Measurements from ENCODE around the gene BCS1L. TPM values are rescaled to one million over a fixed set of nuclear protein-coding genes. Genes with fewer than 3 reads are reported as not detected.

BCS1L gene
- polyA plus RNA-seq, 1 donor, result 32.9 TPM

Other genes starting within 250 kb of the BCS1L start
- not detected for gene VIL1, start 240.6 kb upstream of the BCS1L start, polyA plus RNA-seq (ENCODE audit: insufficient read length)
- gene USP37, start 91.3 kb upstream of the BCS1L start, polyA plus RNA-seq (ENCODE audit: insufficient read length), result 10.5 TPM
- 37.3 TPM for gene CNOT9, start 90.8 kb upstream of the BCS1L start, polyA plus RNA-seq (ENCODE audit: insufficient read length)
- gene PLCD4, start 51.8 kb upstream of the BCS1L start, polyA plus RNA-seq (ENCODE audit: insufficient read length), result 63.0 TPM
- 12.7 TPM for gene ZNF142, start 60 bp upstream of the BCS1L start, polyA plus RNA-seq (ENCODE audit: insufficient read length)
- 24.2 TPM for gene RNF25, start 12.3 kb downstream of the BCS1L start, polyA plus RNA-seq (ENCODE audit: insufficient read length)
- 30.5 TPM for gene STK36, start 12.4 kb downstream of the BCS1L start, polyA plus RNA-seq (ENCODE audit: insufficient read length)
- gene TTLL4, start 51.2 kb downstream of the BCS1L start, polyA plus RNA-seq (ENCODE audit: insufficient read length), result 26.5 TPM
- 21.2 TPM for gene CYP27A1, start 122.5 kb downstream of the BCS1L start, polyA plus RNA-seq (ENCODE audit: insufficient read length)
- gene PRKAG3, start 172.1 kb downstream of the BCS1L start, polyA plus RNA-seq (ENCODE audit: insufficient read length), result 32.9 TPM
- 0.19 TPM for gene WNT6, start 200.1 kb downstream of the BCS1L start, polyA plus RNA-seq (ENCODE audit: insufficient read length)
- not detected for gene WNT10A, start 221.2 kb downstream of the BCS1L start, polyA plus RNA-seq (ENCODE audit: insufficient read length)